HG02870 (cell line): Measurements from ENCODE around the gene CHD9.

ENCODE experiments used
- ATAC-seq: cut with Tn5 transposase; IDR thresholded peaks from one replicate; pipeline ENCODE4 v1.9.1; 2021; ENCODE audit warnings: mild to moderate bottlenecking, moderate library complexity; ENCODE audit not compliant: unreplicated experiment

Gene CHD9

GRCh38 chr16:53123747-53124146 lies 69.0 kb downstream of the CHD9 start:
- no peak for ATAC-seq

DNA sequence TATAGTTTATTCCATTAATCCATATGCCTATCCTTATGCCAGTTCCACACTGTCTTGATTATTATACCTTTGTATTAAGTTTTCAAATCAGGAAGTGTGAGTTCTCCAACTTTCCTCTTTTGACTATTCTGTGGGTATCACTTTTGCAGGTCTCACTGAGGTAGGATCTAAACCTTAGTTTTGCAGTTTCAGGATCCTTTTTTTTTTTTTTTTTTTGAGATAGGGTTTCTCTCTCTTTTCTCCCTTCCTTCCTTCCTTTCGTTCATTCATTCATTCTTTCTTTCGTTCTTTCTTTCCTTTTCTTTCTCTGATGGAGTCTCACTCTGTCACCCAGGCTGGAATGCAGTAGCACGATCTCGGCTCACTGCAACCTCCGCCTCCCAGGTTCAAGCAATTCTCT lies 71.6 kb downstream of the CHD9 start:
- no peak for ATAC-seq

GRCh38 chr16:53129281-53130158 lies 74.7 kb downstream of the CHD9 start:
- no peak for ATAC-seq

DNA sequence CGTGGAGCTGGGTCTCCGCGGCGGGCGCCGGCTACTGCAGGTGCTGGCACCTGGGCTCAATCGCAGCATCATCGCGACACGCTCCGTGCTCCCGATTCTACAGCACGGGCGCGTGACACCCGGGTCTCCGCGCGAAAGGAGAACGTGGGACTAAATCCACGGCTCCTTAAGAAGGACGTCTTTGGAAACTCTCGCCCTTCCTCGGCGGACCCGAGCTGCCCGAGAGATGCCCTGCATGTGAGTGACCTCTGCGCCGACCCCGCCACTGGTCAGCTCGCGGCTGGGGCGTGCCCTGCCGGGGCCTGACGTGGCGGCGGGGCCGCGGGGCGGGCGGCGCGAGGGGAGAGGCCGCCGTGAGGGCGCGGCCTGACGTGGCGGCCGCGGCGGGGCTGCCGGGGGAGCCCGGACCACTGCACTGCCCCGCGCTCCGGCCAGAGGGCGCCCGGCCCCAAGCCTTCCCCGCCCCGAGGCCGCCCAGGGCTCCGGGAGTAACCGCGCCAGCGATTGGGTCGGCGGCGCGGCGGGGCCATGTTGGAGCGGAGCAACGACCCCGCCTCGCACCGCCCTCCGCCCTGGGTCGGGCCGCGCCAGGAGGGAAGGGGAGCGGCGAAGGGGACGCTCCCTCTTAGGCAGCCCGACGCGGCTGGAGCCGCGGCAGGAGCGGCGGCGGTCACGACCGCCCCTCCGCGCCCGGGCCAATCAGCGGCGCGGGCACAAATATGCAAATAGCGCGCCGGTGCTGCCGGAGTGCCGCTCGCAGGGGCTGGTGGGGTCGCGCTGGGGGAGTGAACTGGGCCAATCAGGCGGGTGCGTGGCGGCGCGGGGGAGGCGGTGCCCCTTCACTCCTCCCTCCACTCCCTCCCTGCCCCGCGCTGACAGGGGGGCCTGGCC lies 75.6 kb downstream of the CHD9 start:
- peak; percentile 82 for ATAC-seq

DNA sequence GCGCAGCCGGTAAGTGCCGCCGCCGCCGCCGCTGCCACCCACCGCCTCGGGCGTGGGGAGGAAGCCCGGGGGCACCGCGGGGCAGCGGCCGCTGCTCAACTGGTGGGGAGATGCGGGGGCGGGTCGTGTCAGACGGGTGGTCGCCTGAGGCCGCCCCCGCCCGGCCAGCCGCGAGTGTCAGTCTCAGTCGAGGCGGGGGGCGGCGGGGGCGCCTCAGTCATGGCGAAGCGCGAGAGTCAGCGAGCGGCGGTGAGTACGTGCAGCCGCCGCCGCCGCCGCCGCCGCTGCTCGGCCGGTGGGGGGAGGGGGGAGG lies 76.2 kb downstream of the CHD9 start:
- ATAC-seq, result no peak

- no peak for ATAC-seq
Observed at GRCh38 chr16:53131363-53132071, 76.7 kb downstream of the CHD9 start.

DNA sequence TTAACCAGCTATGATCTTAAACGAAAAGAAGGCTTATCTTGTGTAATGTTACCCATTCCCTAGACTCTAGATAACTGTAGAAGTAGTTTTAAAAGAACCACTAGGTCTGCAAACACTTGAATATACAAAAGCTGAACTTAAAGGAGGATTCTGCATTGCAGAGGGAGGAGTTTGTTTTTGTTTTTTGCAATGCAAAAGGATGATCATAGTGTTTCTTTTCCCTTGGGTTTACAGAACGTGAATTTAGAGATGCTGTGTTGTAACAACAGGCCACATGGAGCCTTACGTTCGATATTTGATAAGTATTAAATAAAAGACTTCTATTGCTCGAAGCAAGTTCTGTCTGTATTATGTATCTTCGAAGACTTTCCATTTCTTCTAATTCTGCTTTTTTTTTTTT lies 77.6 kb downstream of the CHD9 start:
- ATAC-seq, result no peak

DNA sequence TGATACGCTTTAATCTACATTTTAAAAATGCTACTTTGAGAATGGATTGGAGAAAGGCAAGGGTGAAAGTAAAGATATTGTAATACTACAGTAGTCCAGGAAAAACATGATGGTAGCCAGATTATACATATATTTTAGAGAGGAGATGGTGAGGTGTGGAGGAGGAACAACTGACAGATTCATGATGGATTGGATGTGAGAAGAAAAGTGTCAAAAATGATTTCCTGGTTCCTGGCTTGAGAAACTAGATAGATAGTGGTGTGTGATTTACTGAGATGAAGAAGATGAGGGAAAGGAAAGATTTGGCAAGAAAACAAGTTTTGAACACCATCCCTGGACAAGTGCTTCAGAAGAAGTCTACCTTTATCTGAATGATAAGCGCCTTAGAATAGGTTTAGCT lies 80.5 kb downstream of the CHD9 start:
- ATAC-seq, result no peak

GRCh38 chr16:53142823-53143568 lies 88.2 kb downstream of the CHD9 start:
- ATAC-seq, result no peak

- ATAC-seq, result no peak
Observed at GRCh38 chr16:53147500-53148065, 92.8 kb downstream of the CHD9 start.

DNA sequence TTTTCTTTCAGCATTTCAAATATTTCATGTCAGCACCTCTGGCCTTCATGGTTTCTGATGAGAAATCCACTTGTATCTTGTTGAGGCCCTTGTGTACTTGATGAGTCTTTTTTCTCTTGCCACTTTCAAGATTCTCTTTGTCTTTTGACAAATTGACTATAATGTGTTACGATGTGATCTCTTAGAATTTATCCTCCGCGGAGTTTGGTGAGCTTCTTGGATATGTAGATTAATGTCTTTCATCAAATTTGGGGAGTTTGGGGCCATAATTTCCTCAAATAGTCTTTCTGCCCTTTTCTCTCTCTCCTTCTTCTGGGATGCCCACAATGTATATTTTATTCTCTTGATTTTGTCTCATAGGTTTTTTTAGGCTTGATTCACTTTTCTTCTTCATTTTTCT lies 96.0 kb downstream of the CHD9 start:
- ATAC-seq, result no peak

DNA sequence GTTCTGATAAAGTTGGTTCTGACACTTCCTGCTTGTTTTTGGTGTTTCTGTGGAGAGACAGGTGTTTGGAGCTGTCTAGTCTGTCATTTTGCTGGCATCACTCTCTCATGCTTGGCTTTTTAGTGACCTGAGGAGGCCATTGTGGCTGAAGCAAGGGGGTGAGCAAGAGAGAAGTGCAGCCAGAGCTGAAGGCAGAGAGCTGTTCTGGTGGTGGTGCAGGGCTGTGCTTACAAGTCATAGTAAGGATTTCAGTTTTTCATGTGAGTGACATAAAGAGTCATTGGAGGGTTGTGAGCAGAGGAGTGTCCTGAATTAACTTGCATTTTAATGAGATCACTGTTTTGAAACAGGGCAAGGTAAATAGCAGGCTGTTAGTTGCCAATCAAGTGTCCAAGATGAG lies 97.5 kb downstream of the CHD9 start:
- no peak for ATAC-seq

DNA sequence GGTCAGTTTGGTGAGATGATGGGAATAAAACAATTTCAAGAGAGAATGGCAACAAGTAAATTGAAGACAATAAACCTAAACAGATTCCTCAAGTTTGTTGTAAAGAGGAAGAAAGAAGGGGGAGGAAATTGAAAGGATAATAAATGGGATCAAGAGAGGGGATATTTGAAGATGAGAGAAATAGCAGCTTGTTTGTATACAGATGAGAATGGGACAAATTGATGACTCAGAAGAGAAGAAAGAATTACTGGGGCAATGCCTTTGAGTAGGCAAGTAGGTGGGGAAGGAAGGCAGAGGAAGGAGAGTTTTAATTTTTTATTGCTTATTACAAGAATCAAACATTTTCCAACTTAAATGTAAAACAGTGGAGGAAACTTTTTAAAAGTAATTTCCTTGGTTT lies 98.3 kb downstream of the CHD9 start:
- peak; percentile 49 for ATAC-seq

- no peak for ATAC-seq
Observed at GRCh38 chr16:53154513-53154912, 99.7 kb downstream of the CHD9 start.

- no peak for ATAC-seq
Observed at GRCh38 chr16:53156516-53156915, 101.7 kb downstream of the CHD9 start.

DNA sequence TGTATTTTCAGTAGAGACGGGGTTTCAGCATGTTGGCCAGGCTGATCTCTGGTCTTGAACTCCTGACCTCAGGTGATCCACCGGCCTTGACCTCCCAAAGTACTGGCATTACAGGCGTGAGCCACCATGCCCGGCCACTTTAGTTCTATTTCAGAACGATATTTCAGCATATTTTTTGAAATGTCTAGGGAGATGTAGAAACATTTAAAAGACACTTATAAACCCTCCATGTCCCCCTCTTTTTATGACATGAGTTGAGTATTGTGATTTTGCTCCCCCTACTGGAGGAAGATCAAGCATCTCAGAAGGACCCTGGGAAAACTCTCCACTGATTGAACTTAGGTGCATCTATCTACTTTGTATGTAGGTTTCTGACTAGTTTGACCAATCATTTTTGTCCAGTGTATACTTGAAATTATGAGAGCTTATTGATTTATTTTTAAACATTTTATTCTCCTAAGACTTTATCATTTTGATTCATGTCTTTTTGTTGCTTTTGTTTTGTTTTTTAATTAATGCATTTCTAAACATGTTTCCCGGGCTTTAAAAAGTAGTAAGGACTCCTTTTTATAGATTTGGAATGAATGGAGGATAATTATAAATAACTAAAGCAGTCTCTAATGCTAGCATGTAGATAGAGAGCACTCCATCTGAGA lies 105.1 kb downstream of the CHD9 start:
- no peak for ATAC-seq

DNA sequence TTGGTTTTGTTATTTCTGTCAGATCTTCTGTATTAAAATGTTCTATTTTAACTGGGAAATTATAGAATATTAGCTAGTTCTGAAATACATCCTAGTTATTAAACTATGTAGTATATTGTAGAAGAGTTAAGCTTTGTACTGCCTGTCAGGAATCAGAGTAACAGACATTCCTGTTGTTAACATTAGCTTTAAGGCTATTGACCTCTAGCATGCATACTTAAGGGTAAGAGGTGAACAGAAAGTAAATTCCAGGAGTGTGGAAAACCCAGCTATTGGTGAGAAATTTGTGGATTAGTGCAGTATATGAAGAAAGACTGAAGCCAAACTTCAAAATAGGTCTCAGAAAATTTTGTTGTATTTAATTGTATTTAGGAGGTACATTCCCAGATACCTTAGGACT lies 111.3 kb downstream of the CHD9 start:
- ATAC-seq, result no peak

GRCh38 chr16:53168744-53169143 lies 114.0 kb downstream of the CHD9 start:
- ATAC-seq, result no peak

DNA sequence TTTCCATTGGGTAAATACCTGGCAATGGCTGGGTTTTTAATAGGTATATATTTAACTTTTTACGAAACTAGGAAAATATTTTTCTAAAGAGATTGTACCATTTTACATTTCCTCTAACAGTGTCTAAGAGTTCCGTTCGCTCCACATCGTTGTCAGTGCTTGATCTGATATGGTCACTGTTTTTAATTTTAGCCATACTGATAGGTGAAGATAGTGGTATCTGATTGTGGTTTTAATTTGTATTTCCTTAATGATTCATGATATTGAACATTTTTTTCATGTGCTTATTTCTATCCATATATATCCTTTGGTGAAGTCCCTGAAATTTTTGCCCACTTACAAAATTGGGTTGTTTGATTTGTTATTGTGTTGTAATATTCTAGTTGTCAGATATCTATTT lies 117.7 kb downstream of the CHD9 start:
- no peak for ATAC-seq

GRCh38 chr16:53175118-53175517 lies 120.3 kb downstream of the CHD9 start:
- no peak for ATAC-seq
